Gastroesophageal sphincter (tissue), 4 donors: ENCODE measurements around the gene PPME1. TPM values are rescaled to one million over a fixed set of nuclear protein-coding genes. Genes with fewer than 3 reads are reported as not detected.

Experiments
- ATAC-seq: fragments of 150-250 bp; one replicate; pipeline ENCODE4 v1.9.1; 2016; ENCODE audit warnings: mild to moderate bottlenecking, moderate library complexity
- H3K27ac ChIP-seq, 4 donors: fragments of 200-600 bp; sonication (generic) in 3 of 4; 1 replicate in 3 of 4; 2 replicates in 1 of 4; pipeline ENCODE4 v1.5.1; 2016 to 2019
- H3K27me3 ChIP-seq: fragments of 200-600 bp; sonication (generic); one replicate; pipeline ENCODE4 v1.5.1; 2019
- H3K36me3 ChIP-seq, 2 donors: fragments of 200-600 bp; sonication (generic); one replicate each; pipeline ENCODE4 v1.5.1; 2019; ENCODE audit warnings: control low read depth in 1 of 2
- H3K4me1 ChIP-seq, 3 donors: fragments of 200-600 bp; sonication (generic); 1 replicate in 2 of 3; 2 replicates in 1 of 3; pipeline ENCODE4 v1.5.1; 2016 to 2019; ENCODE audit warnings: control low read depth in 2 of 3
- H3K4me3 ChIP-seq, 2 donors: fragments of 200-600 bp; sonication (generic); one replicate each; pipeline ENCODE4 v1.5.1; 2019; ENCODE audit warnings: mild to moderate bottlenecking in 1 of 2, moderate library complexity in 1 of 2
- H3K9me3 ChIP-seq, 3 donors: fragments of 200-600 bp; sonication (generic); one replicate each; pipeline ENCODE4 v1.5.1; 2017 to 2019; ENCODE audit warnings: control low read depth in 2 of 3
- EP300 ChIP-seq: sonication (generic); formaldehyde crosslinking; IDR thresholded peaks from one replicate; pipeline ENCODE4 v1.6.1; 2017; ENCODE audit warnings: antibody characterized with exemption, mild to moderate bottlenecking
- POLR2A ChIP-seq, 2 donors: fragments of 450-650 bp; IDR thresholded peaks; one replicate each; pipeline ENCODE4 v1.6.1; 2017; ENCODE audit warnings: antibody characterized with exemption in 2 of 2, mild to moderate bottlenecking in 2 of 2, moderate library complexity in 1 of 2
- POLR2AphosphoS5 ChIP-seq: sonication (generic); formaldehyde crosslinking; IDR thresholded peaks from one replicate; pipeline ENCODE4 v1.6.1; 2017; ENCODE audit warnings: antibody characterized with exemption
- WGBS, 2 donors: methylation state at CpG; one replicate each; pipeline ENCODE4 v1.1.5; 2018; ENCODE audit warnings: low coverage in 1 of 2; 5-methylcytosine and 5-hydroxymethylcytosine counted together
- total RNA-seq, 4 donors: library from RNA; depleted of rRNA; stranded (reverse); fragments of >200 nt; gene quantifications; one replicate each; pipeline ENCODE4 v1.1.0, GENCODE V29; 2016
- TF ChIP-seq, protein P1 (sequence below), 4 experiments: fragments of 200-600 bp in 2 of 4; fragments of 450-650 bp in 2 of 4; sonication (generic) in 1 of 4; IDR thresholded peaks; one replicate each; pipeline ENCODE4 v1.5.1; 2017 to 2019; ENCODE audit warnings: antibody characterized with exemption in 4 of 4, mild to moderate bottlenecking in 2 of 4, moderate library complexity in 2 of 4

The PPME1 gene
- total RNA-seq, 4 donors from 2014 or later: 27.1 to 45.3 (median 32.0) TPM

DNA sequence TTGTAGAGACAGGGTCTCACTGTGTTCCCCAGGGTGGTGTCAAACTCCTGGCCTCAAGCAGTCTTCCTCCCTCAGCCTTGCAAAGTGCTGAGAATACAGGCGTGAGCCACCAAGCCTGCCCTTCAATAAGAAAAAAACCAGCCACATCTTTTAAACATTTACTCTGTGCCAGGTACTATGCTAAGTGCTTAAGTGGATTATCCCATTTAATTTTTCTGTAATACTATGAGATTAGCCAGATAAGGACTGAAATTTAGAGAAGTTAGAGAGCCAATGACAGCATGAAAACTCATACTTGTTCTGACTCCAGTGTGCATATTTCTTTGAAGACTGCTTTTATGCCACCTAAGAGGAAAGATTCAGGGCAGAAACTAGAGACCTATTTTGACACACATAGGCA lies 35.7 kb downstream of the PPME1 start:
- no peak for ATAC-seq
- Histone ChIP-seq H3K9me3 (no peaks in the 10 kb centered on the region), H3K36me3 (peaks cover 6 to 72% of the 10 kb centered on the region in 2 donors), H3K4me1 (no peaks in the 10 kb centered on the region), H3K27ac (no peak overlapping the region), H3K4me3 (no peak overlapping the region), H3K27me3 (no peaks in the 10 kb centered on the region)
- WGBS, 2 donors: 100% methylated on average over 1 of the region's 1 CpG; no CpG with 5 or more reads in 1 of the 2 donors
- TF ChIP-seq, protein P1, sequence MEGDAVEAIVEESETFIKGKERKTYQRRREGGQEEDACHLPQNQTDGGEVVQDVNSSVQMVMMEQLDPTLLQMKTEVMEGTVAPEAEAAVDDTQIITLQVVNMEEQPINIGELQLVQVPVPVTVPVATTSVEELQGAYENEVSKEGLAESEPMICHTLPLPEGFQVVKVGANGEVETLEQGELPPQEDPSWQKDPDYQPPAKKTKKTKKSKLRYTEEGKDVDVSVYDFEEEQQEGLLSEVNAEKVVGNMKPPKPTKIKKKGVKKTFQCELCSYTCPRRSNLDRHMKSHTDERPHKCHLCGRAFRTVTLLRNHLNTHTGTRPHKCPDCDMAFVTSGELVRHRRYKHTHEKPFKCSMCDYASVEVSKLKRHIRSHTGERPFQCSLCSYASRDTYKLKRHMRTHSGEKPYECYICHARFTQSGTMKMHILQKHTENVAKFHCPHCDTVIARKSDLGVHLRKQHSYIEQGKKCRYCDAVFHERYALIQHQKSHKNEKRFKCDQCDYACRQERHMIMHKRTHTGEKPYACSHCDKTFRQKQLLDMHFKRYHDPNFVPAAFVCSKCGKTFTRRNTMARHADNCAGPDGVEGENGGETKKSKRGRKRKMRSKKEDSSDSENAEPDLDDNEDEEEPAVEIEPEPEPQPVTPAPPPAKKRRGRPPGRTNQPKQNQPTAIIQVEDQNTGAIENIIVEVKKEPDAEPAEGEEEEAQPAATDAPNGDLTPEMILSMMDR (IDR thresholded peaks at IDR 0.05): no peak
- no peak for TF ChIP-seq POLR2AphosphoS5
- no peak for TF ChIP-seq POLR2A (IDR thresholded peaks at IDR 0.05)
- TF ChIP-seq EP300: no peak

DNA sequence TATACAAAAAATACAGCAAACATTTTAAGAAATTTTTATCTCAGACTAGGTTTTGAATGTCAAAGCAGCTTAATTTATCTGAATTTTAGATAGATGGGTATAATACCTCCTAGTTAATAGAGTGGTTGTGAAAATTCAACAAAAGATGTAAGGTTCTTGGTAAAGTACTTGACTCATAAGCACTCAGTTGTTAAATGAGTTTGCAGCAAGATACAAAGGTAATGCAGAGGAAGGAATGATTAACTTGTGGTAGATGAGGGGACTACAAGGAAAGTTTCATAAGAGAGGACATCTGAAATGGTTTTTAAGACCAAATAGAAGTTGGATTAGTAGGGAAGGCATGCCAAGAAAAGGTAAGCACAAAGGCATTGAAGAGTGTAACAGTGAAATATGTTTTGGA lies 37.4 kb downstream of the PPME1 start:
- H3K27me3 ChIP-seq: no peaks in the 10 kb centered on the region

DNA sequence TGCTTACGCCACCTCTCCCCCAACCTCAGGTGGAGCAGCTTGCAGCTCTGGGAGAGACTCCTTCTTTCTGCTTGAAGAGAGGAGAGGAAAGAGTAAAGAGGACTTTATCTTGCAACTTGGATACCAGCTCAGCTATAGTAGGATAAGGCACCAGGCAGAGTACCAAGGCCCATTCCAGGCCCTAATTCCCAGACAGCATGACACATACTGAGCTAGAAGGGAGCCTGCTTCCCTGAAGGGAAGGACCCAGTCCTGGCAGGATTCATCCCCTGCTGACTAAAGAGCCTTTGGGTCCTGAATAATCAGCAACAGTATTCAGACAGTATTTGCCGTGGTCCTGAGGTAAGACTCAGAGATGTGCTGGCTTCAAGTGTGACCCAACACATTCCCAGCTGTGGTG lies 41.4 kb downstream of the PPME1 start:
- H3K4me1 ChIP-seq: no peaks in the 10 kb centered on the region
- no peak overlapping the region for H3K4me3 ChIP-seq
- peaks cover 6 to 60% of the 10 kb centered on the region in 2 donors for H3K36me3 ChIP-seq
- H3K27ac ChIP-seq: no peak overlapping the region
- WGBS, 2 donors: 100% methylated on average over 2 of the region's 2 CpGs; no CpG with 5 or more reads in 1 of the 2 donors
- no peaks in the 10 kb centered on the region for H3K9me3 ChIP-seq
- no peaks in the 10 kb centered on the region for H3K27me3 ChIP-seq
- TF ChIP-seq POLR2AphosphoS5 (no peak), EP300 (no peak), POLR2A (IDR thresholded peaks at IDR 0.05) (no peak)
- TF ChIP-seq, protein P1 (IDR thresholded peaks at IDR 0.05): no peak
- no peak for ATAC-seq

More for the DNA sequence above, 37.4 kb downstream of the PPME1 start:
- Histone ChIP-seq H3K4me1 (no peaks in the 10 kb centered on the region), H3K27ac (no peak overlapping the region), H3K9me3 (no peaks in the 10 kb centered on the region), H3K4me3 (no peak overlapping the region), H3K36me3 (peaks cover 6 to 90% of the 10 kb centered on the region in 2 donors)
- no peak for TF ChIP-seq POLR2AphosphoS5
- TF ChIP-seq, protein P1 (IDR thresholded peaks at IDR 0.05): no peak
- TF ChIP-seq EP300: no peak
- no peak for TF ChIP-seq POLR2A (IDR thresholded peaks at IDR 0.05)
- no peak for ATAC-seq

DNA sequence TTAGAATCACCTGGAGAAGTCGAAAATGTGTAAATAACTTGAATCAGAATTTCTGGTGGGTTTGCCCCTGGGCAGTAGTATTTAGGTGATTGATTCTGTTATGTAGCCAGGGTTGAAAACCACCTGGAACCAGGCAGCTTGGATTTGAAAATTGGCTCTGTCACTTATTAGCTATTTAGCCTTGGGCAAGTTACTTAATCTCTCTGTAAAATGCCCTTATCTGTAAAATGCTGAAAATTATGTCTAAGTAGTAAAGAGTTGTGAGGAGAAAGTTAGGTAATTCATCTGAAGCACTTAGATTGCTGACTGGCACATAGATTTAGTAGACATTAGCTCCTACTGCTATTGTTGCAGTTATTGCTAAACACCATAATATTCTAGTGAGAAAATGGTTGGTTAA lies 49.3 kb downstream of the PPME1 start:
- Histone ChIP-seq H3K4me1 (no peaks in the 10 kb centered on the region), H3K36me3 (peaks cover 0 to 9% of the 10 kb centered on the region in 2 donors), H3K27me3 (no peaks in the 10 kb centered on the region), H3K27ac (no peak overlapping the region), H3K9me3 (no peaks in the 10 kb centered on the region), H3K4me3 (no peak overlapping the region)
- WGBS, 2 donors: 93% methylated on average over 1 of the region's 1 CpG; no CpG with 5 or more reads in 1 of the 2 donors
- ATAC-seq: no peak
- TF ChIP-seq POLR2AphosphoS5 (no peak), EP300 (no peak), POLR2A (IDR thresholded peaks at IDR 0.05) (no peak)
- TF ChIP-seq, protein P1 (IDR thresholded peaks at IDR 0.05): no peak

DNA sequence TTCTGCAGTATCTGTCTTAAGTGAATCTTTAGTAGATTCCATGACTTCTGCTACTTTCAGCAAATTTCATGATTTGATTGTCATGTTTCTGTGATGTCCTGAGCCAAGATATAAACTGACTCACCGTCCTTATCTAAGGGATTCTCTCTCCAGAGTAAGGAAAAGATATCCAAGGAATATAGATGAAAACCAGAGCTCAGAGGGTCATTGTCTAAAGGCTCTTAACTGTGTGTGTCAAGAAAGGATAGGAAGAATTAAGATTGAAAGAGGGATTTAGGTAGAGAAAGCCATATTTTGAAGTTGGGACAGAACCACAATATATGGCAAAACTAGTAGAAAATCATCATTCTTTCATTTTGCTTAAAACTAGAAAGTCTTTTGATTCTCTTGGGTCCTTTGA lies 50.7 kb downstream of the PPME1 start:
- H3K9me3 ChIP-seq: no peaks in the 10 kb centered on the region
- peaks cover 0 to 9% of the 10 kb centered on the region in 2 donors for H3K36me3 ChIP-seq
- WGBS, 2 donors: 13% methylated on average over 1 of the region's 1 CpG; no CpG with 5 or more reads in 1 of the 2 donors
- TF ChIP-seq EP300: no peak
- H3K4me1 ChIP-seq: no peaks in the 10 kb centered on the region
- ATAC-seq: no peak
- no peak overlapping the region for H3K27ac ChIP-seq
- H3K27me3 ChIP-seq: no peaks in the 10 kb centered on the region
- no peak overlapping the region for H3K4me3 ChIP-seq
